D341Med (cell line): Measurements from ENCODE around the gene TMEM144.
A peak's percentile ranks its signal among the peaks of the same experiment; 100 is the strongest.
"Not testable (repeated sequence)": the region's sequence is repeated elsewhere in the genome, so short reads cannot be mapped to it uniquely, and the experiment has no call there.

Source experiments
- DNase-seq: peaks from one replicate; pipeline ENCODE4 v3.0.0; 2012; ENCODE audit warnings: low spot score

TMEM144 gene

DNA sequence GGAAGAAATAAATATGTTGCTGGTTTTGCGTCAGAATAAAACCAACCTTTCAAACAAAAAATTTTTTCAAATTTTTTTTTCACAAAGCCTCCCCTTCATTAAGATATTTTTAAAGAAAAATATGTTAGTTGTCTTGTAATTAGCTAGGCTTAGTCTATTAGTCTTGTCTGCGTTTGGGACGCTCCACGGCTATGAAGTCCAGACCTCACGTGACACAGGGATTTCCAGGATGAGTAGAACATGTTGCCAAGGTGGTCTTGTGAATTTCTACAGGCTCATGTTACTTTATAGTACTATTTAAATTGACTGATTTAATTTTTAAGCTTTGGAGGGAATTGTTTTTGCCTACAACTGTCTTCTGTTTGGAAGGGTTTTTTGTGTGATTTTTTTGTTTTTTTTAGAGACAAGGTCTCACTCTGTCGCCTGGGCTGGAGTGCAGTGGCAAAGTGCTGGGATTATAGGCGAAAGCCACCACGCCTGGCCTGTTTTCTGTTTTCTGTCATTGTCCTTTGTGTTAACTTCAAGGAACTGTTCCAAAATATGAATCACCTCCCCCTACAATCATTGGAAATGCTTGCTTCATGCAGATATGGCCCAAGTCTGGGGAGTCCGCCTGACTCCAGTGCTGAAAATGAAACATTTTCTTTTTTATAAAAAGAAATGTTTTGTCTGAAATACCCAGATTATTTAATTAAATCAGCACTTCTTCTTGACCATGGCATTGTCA, 26.2 kb downstream of the TMEM144 start:
- DNase-seq = no peak

DNA sequence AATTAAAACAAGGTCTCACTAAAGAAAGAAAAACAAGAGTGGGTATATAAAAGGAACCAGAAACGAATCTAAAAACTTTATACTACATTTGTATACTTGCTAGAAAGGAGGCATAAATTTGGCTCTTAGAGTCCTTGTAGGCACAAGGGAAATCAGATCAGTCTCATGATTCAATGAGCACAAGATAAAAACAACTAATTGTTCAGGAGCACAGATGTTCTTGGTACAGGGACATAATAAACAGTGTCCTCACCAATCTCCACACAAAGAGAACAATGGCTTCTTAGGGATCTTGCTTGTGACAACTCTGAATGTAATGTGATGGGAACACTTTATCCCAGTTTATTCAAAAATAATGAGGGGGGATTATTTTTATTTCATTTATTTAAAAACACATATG, 28.3 kb downstream of the TMEM144 start:
- DNase-seq = no peak

DNA sequence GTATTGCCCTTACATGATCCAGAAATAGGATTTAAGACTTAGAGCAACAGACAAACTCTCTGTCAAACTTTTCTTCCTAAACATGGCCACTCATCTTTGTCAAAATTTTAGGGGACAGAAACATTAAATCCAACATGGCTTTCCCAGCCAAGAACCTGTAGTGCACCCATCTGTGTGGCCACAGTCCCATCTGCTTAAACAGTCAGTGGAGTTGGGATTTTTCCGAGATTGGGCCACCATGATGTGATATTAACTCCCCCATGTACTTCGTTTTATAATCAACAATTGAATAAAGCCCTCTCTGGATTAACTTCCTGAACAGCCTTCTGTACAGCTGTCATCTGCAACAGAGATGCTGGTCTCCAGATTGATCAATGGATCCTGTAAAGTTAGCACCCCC, 28.9 kb downstream of the TMEM144 start:
- no peak for DNase-seq

DNA sequence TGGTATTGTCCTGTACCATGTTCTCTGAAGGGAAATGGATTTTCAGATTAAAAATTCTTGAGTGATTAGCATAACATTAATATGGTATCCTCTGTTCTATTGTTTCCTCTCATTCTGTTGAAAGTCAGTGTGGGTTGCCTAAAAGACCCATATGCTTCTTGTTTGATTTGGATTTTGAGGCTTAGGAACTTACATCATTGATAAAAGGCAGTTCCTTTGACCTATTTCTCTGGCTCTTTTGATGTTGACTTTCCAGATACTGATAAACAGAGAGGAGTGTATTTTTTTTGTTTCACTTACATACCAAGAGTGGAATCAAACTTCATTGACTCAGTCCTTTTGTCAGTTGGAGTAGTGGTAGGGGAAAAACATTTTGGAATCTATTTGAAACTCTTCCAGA, 32.8 kb downstream of the TMEM144 start:
- DNase-seq = no peak

DNA sequence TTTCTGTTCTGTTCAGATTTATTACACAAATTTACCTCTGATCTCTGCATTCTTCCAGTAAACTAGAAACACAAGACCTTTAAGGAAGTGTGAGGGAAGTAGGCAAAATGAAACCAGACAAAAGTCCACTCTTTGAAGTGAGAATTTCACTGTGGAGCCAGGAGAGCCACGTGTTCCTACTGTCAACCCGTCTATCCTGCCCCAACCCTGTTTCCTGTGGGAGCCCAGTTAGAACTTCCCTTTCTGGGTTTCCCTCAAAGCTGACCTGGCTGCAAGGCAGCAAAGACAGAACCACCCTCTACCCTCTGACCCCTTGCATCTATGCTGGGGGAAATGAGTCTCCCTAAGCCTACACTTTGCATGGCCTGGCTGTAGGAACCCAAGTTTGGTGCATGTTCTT, 40.0 kb downstream of the TMEM144 start:
- no peak for DNase-seq

DNA sequence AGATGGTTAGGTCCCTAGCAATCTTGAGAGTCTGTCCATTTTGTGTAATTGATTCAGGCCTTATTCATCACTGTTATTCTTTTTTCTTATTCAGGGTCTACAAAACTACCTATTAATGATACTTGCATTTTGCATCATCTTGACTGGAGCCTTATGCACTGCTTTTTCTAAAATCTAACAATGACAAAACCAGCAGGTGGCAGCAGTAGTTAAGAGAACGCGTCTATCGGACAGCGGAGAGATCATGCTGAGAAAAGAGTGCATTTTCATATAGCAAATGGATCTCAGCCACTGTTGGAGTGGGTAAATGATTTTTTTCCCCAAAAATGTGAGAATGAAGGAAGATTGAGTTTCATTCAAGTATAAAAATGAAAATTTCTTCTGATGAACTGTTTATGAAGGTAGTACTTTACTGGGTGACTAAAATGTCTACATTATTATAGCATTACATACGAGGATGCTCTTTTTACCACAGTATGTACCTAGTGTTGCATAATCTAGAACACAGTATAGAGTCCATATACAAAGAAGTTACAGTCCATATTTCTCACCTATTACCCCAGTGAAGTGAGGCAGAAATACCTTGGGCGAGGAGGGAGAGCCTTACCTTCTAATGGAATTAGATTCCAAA, 43.2 kb downstream of the TMEM144 start:
- DNase-seq = peak; percentile 63

DNA sequence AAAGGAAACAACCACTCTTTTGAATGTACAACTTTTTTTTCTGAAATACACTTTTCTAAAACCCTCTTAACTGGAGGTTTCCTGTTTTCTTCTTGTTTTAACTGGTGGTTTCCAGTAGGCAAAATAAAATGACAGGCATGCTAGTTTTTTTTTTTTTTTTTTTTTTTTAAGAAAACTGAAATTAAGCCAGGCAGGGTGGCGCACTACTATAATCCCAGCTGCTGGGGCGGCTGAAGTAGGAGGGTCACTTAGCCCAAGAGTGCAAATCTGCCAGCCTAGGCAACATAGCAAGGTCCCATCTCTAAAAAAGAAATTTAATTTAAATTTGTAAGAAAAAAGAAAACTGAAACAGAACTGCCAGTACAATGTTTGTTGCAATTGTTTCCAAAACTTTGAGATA, 44.0 kb downstream of the TMEM144 start:
- no peak for DNase-seq

DNA sequence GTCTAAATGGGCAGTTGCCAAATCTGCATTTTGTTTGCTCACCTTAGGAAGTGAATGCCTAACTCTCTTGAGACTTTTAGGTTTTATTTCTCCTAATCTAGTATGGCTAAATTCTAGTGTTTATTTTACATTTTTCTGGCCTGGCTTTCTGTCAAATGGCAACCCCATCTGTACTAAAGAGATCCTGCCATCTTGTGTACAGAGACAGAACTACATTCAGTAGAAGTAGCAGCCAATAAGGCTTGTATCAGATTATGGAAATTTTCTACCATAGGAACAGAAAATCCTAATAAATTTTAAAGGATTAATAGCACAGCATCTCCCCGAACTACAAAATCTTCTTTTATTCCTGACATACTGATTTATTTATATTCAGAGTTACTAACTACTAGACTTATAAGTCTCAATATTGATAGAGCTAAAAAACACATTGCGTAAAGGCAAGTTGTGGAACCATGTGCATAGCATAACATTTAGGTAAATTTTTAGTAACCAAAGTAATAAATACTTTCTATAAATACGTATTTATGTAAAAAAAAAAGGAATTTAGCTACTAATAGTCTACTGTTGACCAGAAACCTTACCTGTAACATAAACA, 45.5 kb downstream of the TMEM144 start:
- DNase-seq = peak; percentile 32

DNA sequence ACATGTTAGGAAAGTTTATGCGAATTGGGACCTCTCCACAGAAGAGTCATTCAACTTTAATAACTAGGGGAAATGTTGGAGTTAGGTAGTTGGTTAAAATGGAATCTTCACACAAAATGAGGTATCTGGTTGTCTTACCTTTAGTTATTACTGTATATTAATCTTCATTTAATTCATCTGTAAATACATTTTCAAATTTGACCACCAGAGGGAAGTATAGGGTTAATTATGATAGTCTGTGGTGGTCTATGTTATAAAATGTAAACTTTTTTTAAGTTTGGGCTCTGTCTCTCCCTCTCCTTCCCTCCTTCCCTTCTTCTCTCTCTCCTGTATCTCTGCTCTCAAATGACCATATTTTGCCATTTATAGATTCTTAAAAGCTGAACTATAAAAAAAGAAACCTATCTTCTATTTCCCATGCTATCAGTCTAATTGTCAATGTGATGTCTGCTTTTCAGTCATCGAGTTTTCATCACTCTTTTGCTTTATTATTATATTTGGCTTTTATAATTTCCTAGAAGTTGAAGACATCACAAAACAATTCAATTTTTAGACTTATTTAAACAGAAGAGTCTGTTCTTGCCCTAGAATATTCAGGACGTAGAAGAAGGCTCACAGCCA, 49.8 kb downstream of the TMEM144 start:
- DNase-seq = no peak

DNA sequence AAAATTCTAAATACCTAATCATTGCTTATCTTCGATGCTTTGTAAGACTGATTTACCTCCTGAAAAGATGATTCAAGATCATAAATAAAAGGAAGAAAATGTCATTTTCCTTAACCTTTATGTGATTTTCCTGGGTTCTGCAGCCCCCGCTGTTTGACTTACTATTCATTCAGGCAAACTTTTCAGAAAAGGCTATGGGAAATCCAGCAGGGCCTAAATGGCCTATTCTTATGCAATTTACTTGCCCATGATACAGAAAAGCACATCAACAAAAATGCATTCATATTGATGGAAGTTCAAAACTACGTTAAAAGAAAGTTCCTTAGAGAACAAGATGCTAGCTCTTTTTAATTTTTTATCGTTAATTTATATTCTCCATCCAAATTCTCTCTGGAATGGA, 51.2 kb downstream of the TMEM144 start:
- DNase-seq = no peak

DNA sequence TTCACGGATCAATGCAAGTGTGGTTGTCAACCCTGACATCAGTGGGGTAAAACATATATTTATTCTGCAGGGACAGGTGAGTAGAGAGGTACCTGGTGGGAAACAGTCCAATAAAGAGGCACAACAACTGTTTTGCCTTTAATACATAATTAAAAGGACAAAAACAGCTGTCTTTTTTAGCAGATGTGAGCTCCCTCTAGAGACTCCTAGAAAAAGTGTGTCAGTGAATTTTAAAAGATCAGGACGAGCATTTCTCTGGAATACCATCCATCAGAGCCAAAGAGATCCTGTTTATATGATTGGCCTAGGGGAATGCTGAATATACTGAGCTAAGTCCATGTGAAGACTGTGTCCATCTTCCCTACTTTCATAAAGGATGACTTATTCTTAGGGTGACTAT, 58.3 kb downstream of the TMEM144 start:
- no peak for DNase-seq

DNA sequence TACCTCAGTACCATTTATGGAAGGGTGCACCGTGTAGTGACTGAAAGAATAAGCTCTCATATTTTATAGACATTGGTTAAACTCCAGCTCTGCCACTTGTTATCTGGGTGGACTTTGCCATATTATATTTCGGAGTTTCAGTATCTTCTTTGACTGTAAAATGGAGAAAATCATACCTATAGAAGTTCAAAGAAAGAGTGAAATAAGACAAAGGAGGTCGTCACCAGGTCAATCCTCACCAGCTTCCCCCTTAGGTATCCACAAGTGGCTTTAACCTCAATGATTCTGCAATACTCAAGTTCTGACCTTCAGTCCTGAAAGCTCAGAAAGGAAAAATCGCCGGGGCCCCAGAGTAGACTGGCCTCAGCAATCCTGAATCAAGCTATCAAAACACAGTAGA, 64.3 kb downstream of the TMEM144 start:
- no peak for DNase-seq

DNA sequence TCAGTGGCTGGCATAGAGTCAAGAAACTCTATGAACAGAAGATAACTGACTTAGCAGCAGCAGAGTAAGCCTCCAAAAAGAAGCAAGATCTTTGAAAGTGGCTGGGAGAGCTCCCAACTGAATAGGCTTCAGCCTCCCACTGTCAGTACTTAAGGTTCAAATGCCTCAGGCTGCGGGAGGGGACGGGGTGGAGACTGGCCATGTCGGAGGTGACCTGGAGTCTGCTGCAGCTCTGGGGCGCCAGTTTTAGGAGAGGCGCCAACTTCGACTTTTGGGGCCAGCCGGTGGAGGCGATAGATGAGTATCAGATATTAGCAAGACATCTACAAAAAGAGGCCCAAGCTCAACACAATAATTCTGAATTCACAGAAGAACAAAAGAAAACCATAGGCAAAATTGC, 67.3 kb downstream of the TMEM144 start:
- DNase-seq = no peak

DNA sequence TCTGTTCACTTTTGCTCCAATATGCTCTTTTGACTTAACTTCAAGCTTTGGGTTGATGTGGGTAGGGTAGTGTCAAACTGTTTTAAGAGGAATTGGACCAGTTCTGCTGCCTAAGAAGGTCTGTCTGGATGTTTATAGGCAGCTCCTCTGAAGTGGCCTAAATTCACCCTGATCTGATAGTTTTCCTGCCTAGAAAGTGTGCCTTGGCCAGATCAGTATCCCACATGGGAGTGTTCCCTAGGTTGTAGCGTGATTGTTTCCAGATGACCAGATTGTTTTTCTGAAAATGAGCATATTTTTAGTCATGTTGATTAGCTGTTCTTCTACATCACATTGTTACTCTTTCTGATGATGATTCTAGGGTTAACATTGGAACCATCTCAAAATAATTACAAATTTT, 68.8 kb downstream of the TMEM144 start:
- not testable (repeated sequence) for DNase-seq

DNA sequence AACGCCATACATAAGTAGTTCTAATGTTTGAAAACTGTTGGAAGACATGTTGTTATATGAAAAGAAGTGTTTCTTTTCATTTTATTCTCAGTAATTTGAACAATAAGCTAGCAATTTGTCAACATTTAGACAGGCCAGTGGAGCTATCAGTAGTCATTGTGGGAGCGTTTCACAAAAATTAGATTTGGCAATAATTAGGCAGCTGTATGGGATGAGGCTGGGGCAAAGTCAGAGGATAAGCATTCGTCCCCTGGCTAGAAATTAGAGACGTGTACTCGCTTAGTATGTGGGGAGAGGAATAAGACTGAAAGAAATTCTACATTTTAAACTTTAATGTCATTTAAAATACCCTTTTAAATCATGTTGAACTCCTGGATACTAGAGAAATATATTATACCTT, 70.6 kb downstream of the TMEM144 start:
- DNase-seq = no peak

DNA sequence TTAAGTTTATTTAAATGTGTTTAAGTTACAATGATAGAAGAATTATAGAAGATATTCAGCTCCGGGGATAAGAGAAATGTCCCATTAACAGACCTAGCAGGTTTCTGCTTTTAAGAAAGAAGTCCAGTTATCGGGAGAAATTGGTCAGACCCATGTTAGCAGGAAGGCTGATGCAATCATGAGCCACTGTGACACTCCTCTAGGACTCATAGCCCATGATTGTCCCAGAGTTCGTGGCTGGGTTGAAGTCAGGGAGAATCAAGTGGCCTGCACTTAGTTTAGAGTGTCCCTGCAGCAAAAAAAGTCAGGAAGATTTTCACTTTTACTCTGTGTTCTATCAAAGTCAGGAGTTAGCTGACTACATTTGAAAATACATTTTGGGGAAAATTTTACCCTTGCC, 72.0 kb downstream of the TMEM144 start:
- DNase-seq = no peak

DNA sequence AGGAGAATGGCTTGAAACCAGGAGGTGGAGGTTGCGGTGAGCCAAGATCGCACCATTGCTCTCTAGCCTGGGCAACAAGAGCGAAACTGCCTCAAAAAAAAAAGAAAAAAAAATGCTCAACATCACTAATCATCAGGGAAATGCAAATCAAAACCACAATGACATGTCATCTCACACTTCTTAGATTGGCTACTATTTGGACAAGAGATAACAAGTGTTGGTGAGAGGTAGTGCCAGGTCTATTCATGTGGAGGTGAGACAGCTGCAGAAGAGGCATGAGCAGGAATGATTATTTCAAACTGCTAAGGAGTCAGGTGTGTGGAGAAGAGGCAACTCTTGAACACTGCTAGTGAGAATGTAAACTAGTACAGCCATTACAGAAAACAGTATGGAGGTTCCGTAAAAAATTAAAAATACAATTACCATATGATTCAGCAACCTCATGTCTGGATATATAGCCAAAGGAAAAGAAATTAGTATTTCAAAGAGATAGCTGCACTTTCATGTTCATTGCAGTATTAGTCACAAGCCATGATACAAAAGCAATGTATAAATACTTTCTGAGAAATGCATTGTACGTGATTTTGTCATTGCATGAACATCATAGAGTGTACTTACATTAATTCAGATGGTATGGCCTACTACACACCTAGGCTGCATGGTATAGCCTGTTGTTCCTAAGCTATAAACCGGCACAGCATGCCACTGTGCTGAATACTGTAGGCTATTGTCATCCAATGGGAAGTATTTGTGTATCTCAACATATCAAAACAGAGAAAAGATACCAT, 75.3 kb downstream of the TMEM144 start:
- no peak for DNase-seq

DNA sequence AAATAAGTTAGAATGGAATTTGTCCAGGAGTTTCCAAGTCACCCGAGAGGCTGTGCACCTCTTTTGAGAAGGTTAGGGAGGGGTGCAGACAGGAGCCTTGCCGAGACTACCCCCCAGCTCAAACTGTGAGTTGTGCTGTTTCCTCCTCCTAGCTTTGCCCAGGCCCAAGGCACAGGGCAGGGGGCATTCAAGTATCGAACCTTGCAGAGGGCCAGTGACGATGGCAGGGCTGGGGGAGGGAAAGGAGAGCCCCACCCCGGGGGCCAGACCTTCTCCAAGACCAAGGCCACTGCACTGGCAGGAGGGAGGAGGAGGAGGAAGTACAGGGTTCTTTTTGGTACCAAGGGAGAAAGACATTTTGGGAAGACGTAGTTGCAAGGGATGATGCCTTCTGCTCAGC, 80.6 kb downstream of the TMEM144 start:
- DNase-seq = no peak

DNA sequence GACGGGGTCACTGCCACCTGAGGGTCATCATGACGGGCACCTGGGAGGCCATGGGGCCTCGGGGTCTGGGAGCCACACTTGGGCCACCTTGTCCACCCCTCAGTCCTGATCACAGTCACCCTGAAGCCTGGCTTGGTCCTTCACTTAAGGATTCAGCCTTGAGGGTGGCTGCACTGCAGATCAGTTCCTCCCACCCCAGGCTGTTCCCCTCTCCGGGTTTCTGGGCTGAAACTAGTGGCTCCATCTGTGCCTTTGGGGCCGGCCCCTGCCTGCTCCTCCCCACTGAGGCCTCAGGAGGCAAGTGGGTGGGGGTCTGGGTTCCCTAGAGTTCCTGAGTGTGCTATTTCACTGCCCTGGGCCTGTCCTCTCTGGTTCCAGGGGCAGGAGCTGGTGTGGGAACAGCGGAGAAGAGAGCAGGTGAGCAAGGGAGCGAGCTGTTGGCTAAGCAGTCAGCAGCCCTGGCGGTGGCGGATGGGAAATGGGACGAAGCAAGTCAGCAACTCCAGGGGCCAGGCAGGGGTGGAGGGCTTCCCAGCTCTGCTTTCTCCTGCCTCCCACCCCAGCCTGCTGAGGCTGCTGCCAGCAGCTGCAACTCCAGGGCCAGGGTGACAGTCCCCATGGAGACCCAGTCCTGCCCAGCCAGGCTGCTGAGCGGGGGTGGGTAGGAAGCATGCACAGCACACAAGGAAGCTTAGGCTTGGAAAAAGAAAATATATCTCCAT, 81.2 kb downstream of the TMEM144 start:
- no peak for DNase-seq

DNA sequence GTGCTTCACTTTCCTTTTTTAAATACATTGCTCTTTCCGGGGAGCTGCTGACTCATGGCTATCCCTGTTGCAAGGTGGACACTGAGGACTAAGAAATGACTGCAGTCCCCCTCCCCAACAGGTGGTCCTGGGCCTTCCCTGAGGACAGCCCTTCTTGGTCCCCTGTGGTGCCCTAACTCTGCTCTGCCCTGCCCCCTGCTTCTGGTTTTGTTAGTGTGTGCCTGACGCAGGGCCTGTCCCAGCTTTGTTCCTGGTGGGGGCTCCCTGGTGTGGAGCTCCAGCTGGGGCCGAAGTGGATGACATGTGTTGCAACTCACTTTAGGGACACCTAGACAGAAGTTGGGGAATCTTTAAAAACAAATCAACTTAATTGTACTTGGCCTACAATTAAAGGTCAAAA, 81.9 kb downstream of the TMEM144 start:
- no peak for DNase-seq

DNA sequence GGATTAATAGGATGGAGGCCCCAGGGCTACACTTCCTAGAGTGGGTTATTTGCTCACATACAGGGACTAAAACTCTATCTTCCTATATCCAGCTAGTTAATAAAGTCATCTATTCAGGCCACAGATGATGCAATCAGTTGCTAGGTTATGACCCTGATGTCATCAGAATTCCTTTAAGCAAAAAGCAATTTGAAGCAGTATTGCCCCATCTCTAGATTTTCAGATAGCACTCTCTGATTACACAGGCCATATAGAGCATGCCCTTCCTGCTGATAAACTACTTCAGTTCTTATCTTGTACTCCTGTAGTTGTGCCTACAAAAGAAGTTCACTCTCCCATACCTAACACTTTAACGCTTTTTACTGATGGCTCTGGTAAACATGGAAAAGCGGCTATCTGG, 84.8 kb downstream of the TMEM144 start:
- DNase-seq = no peak

DNA sequence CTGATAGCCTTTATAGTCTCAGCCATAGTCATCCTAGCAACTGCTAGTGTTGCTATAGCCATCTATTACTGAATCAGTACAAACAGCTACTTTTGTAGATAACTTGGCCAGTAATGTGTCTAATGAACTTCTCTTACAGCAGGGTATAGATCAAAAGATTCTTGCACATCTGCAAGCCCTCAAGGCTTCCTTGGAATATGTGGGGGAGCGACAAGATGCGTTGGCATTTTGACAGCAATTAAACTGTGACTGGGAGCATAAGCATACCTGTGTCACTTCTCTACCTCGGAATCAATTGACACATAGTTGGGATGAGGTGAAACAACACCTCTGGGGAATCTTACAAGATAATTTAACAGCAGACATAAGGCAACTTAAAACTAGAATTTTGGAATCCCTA, 87.6 kb downstream of the TMEM144 start:
- no peak for DNase-seq
